Naive thymus-derived CD8-positive, alpha-beta T cell (primary cell): ENCODE results near the gene ANKRD33. TPM values are rescaled to one million over a fixed set of nuclear protein-coding genes. Genes with fewer than 3 reads are reported as not detected.
"Not testable (repeated sequence)": the region's sequence is repeated elsewhere in the genome, so short reads cannot be mapped to it uniquely, and the experiment has no call there.

Experiments
- ATAC-seq, 2 donors: fragments of 150-1000 bp; cut with Tn5 transposase in 1 of 2; sonication (Bioruptor Pico), chemical (Tn5 transposase) in 1 of 2; 1 replicate in 1 of 2; 2 replicates in 1 of 2; pipeline ENCODE4 v1.10.0; 2021; ENCODE audit warnings: mild to moderate bottlenecking in 2 of 2, moderate library complexity in 2 of 2
- POLR2A ChIA-PET: fragments of 350-600 bp; sonication (Branson Sonifier 250); formaldehyde crosslinking; loops from one replicate; lab custom pipeline; 2021; ENCODE audit warnings: antibody characterized with exemption; lab: Charles Lee
- DNase-seq, 10 donors: peaks; one replicate each; pipeline versions ENCODE4 v3.0.0 to v3.0.0-alpha.2; 2020 to 2022
- H3K27ac Mint-ChIP-seq, 10 donors: one replicate each; pipeline ENCODE4 v1.8.0; 2020 to 2022; ENCODE audit warnings: mild to moderate bottlenecking in 10 of 10, mixed read lengths in 10 of 10, moderate library complexity in 4 of 10, inconsistent platforms in 1 of 10
- H3K27me3 Mint-ChIP-seq, 5 donors: one replicate each; pipeline ENCODE4 v1.8.0; 2021 to 2022; ENCODE audit warnings: mixed read lengths in 5 of 5
- H3K36me3 Mint-ChIP-seq, 3 donors: one replicate each; pipeline ENCODE4 v1.8.0; 2020 to 2022; ENCODE audit warnings: mixed read lengths in 3 of 3, mild to moderate bottlenecking in 2 of 3, inconsistent platforms in 1 of 3
- H3K4me1 Mint-ChIP-seq, 4 donors: one replicate each; pipeline ENCODE4 v1.8.0; 2021 to 2022; ENCODE audit warnings: mixed read lengths in 4 of 4
- H3K4me3 Mint-ChIP-seq, 10 donors: one replicate each; pipeline ENCODE4 v1.8.0; 2020 to 2022; ENCODE audit warnings: mild to moderate bottlenecking in 10 of 10, mixed read lengths in 10 of 10, moderate library complexity in 6 of 10, inconsistent platforms in 1 of 10
- H3K9me3 Mint-ChIP-seq, 9 donors: one replicate each; pipeline ENCODE4 v1.8.0; 2020 to 2022; ENCODE audit warnings: mixed read lengths in 9 of 9, mild to moderate bottlenecking in 3 of 9, inconsistent platforms in 1 of 9, moderate library complexity in 1 of 9
- polyA plus RNA-seq, 3 donors: library from polyadenylated mRNA; unstranded; fragments of 300-500 nt; fragmentation: Illumina TruSeq; gene quantifications; one replicate each; pipeline ENCODE4 v1.2.3, GENCODE V29; 2021
- total RNA-seq, 8 experiments: library from RNA in 2 of 8; stranded (reverse) in 2 of 8; gene quantifications; one replicate each; pipeline ENCODE4 v1.2.3 and lab custom pipeline; 2021 to 2026

Gene ANKRD33
- total and polyA plus RNA-seq, 5 experiments from 2014 or later: not detected

DNA sequence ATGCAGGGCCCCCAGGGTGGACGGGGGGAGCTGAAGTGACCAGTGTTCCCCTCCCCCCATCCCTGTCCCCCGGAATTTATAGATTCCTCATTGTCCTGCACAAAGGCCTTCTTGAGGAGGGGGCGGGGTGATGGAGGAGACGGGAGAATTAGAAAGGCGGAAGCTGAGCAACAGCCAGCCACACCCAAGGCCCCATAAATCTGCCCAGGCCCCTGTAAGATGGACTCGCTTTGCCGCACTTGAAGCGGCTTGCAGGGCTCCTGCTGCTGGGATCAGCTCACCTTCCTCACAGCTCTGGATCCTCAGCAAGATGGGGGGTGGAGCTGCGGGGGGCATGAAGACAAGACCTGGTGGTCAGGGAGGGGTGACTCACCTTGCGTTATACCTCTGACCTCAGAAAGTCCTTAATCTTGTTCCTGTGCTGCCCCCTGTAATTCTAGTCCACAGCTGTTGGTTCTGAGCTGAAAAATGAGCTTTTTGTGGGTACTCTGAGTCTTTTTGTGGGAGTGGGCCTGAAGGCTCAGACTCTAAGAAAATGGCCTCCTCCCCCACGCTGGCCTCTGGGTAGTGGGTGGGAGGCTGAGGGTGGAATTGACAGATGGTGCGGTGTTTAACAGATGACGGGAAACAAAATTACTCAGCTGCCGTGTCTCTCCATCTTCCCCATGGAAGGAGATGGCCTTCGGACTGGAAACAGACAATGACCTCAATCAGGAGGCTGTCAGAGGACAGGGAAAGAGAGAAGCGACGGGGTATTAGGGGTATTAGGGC, 15.8 kb upstream of the ANKRD33 start:
- DNase-seq (no peak), ATAC-seq (no peak)
- H3K36me3 Mint-ChIP-seq: no peaks in the 10 kb centered on the region
- H3K9me3 Mint-ChIP-seq: no peaks in the 10 kb centered on the region
- no peak overlapping the region for H3K27ac Mint-ChIP-seq
- peaks cover 14 to 21% (median 20%) of the 10 kb centered on the region in 4 donors for H3K4me1 Mint-ChIP-seq
- H3K4me3 Mint-ChIP-seq: no peak overlapping the region
- POLR2A ChIA-PET: no interaction called here
- peaks cover 19 to 49% (median 29%) of the 10 kb centered on the region in 5 donors for H3K27me3 Mint-ChIP-seq

GRCh38 chr12:51872689-51872981, 15.3 kb upstream of the ANKRD33 start:
- no peak overlapping the region for H3K27ac Mint-ChIP-seq
- peaks cover 14 to 44% (median 23%) of the 10 kb centered on the region in 5 donors for H3K27me3 Mint-ChIP-seq
- H3K36me3 Mint-ChIP-seq: no peaks in the 10 kb centered on the region
- no peak overlapping the region for H3K4me3 Mint-ChIP-seq
- ATAC-seq: no peak
- POLR2A ChIA-PET: no interaction called here
- peaks cover 14 to 21% (median 20%) of the 10 kb centered on the region in 4 donors for H3K4me1 Mint-ChIP-seq
- no peak for DNase-seq
- H3K9me3 Mint-ChIP-seq: no peaks in the 10 kb centered on the region

- Mint-ChIP-seq H3K9me3 (no peaks in the 10 kb centered on the region), H3K27ac (no peak overlapping the region), H3K4me3 (no peak overlapping the region), H3K4me1 (peaks cover 10 to 21% (median 15%) of the 10 kb centered on the region in 4 donors), H3K27me3 (peaks cover 9 to 36% (median 17%) of the 10 kb centered on the region in 5 donors), H3K36me3 (no peaks in the 10 kb centered on the region)
- DNase-seq: no peak
- no peak for ATAC-seq
- POLR2A ChIA-PET: no interaction called here
Observed at GRCh38 chr12:51873251-51873994, 14.5 kb upstream of the ANKRD33 start.

GRCh38 chr12:51874000-51874399, 13.9 kb upstream of the ANKRD33 start:
- POLR2A ChIA-PET: no interaction called here
- ATAC-seq: no peak
- peaks cover 8 to 30% (median 15%) of the 10 kb centered on the region in 5 donors for H3K27me3 Mint-ChIP-seq

GRCh38 chr12:51874486-51874885, 13.4 kb upstream of the ANKRD33 start:
- DNase-seq: no peak
- Mint-ChIP-seq H3K27ac (peak overlapping the region in 2 of 10 donors; percentile 30 to 40), H3K9me3 (no peaks in the 10 kb centered on the region), H3K27me3 (peaks cover 8 to 25% (median 15%) of the 10 kb centered on the region in 5 donors), H3K4me3 (no peak overlapping the region), H3K36me3 (no peaks in the 10 kb centered on the region), H3K4me1 (peaks cover 6 to 12% (median 9%) of the 10 kb centered on the region in 4 donors)
- ATAC-seq: no peak
- POLR2A ChIA-PET: interaction anchor here (0.6 kb wide), 1 partner anchor 12 kb away, joined by 3 read pairs; no protein-coding TSS in a partner anchor

More at GRCh38 chr12:51874000-51874399, 13.9 kb upstream of the ANKRD33 start:
- DNase-seq: no peak
- peaks cover 6 to 15% (median 9%) of the 10 kb centered on the region in 4 donors for H3K4me1 Mint-ChIP-seq
- H3K4me3 Mint-ChIP-seq: no peak overlapping the region
- H3K27ac Mint-ChIP-seq: peak overlapping the region in 1 of 10 donors; percentile 78
- no peaks in the 10 kb centered on the region for H3K36me3 Mint-ChIP-seq
- H3K9me3 Mint-ChIP-seq: no peaks in the 10 kb centered on the region

DNA sequence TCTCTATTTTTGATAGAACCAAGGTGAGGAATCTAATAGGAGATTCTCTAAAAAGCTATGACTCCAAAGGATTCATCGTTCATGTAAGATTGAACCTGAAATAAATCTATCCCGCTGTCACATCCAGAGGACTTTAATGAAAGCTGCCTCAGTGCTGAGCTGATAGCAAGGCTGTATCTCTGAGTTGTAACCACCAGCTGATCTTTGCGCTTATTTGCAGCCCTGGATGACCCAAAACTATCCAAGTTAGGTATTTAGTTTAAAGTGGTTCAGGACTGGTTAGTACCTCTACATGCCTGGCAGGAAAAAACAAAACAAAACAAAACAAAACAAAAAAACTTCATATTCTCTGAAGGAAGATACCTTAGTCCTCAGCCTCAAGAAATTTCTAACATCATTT, 8.8 kb upstream of the ANKRD33 start:
- DNase-seq: no peak
- Mint-ChIP-seq H3K27me3 (peaks cover 0 to 7% (median 0%) of the 10 kb centered on the region in 5 donors), H3K36me3 (peaks cover 0 to 2% (median 0%) of the 10 kb centered on the region in 3 donors), H3K4me3 (no peak overlapping the region), H3K4me1 (peaks cover 0 to 3% (median 0%) of the 10 kb centered on the region in 4 donors), H3K27ac (no peak overlapping the region), H3K9me3 (no peaks in the 10 kb centered on the region)
- no peak for ATAC-seq
- POLR2A ChIA-PET: interaction anchor here (0.8 kb wide), 1 partner anchor 55 kb away, joined by 3 read pairs; no protein-coding TSS in a partner anchor

DNA sequence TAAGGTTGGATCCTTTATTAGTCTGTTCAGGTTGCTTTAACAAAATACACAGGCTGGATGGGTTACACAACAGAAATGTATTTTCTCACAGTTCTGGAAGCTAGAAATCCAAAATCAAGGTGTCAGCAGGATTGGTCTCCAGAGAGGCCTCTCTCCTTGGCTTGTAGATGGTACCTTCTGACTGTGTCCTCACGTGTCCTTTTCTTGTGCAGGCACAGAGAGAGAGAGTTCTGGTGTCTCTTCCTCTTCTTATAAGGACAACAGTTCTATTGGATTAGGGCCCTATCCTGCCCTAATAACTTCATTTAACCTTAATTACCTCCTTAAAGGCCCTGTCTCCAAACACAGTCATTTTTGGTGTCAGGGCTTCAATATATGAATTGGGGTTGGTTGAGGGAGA, 4.6 kb upstream of the ANKRD33 start:
- Mint-ChIP-seq H3K36me3 (peaks cover 0 to 2% (median 0%) of the 10 kb centered on the region in 3 donors), H3K9me3 (peaks cover 0 to 5% (median 0%) of the 10 kb centered on the region in 9 donors), H3K27me3 (peaks cover 0 to 3% (median 0%) of the 10 kb centered on the region in 5 donors), H3K4me1 (peaks cover 7 to 19% (median 15%) of the 10 kb centered on the region in 4 donors), H3K4me3 (no peak overlapping the region), H3K27ac (no peak overlapping the region)
- POLR2A ChIA-PET: no interaction called here
- ATAC-seq (no peak), DNase-seq (no peak)

- POLR2A ChIA-PET: no interaction called here
- Mint-ChIP-seq H3K27me3 (peaks cover 0 to 3% (median 0%) of the 10 kb centered on the region in 5 donors), H3K9me3 (peaks cover 0 to 5% (median 0%) of the 10 kb centered on the region in 9 donors), H3K36me3 (peaks cover 0 to 2% (median 0%) of the 10 kb centered on the region in 3 donors), H3K27ac (peak overlapping the region in 8 of 10 donors; percentile 0 to 96 (median 55)), H3K4me3 (no peak overlapping the region), H3K4me1 (peaks cover 7 to 19% (median 15%) of the 10 kb centered on the region in 4 donors)
- no peak for ATAC-seq
- DNase-seq: no peak
Observed at GRCh38 chr12:51883998-51884675, 3.8 kb upstream of the ANKRD33 start.

GRCh38 chr12:51884676-51885229, 3.1 kb upstream of the ANKRD33 start:
- Mint-ChIP-seq H3K4me1 (peaks cover 7 to 19% (median 15%) of the 10 kb centered on the region in 4 donors), H3K27me3 (peaks cover 0 to 3% (median 0%) of the 10 kb centered on the region in 5 donors), H3K9me3 (peaks cover 0 to 5% (median 0%) of the 10 kb centered on the region in 9 donors), H3K36me3 (peaks cover 0 to 2% (median 0%) of the 10 kb centered on the region in 3 donors), H3K4me3 (peak overlapping the region in 1 of 10 donors; percentile 43), H3K27ac (peak overlapping the region in 9 of 10 donors; percentile 12 to 96 (median 86))
- POLR2A ChIA-PET: no interaction called here
- ATAC-seq (no peak), DNase-seq (no peak)

GRCh38 chr12:51885294-51886020, 2.4 kb upstream of the ANKRD33 start:
- not testable (repeated sequence) for DNase-seq, H3K9me3 Mint-ChIP-seq, H3K36me3 Mint-ChIP-seq, ATAC-seq, H3K27me3 Mint-ChIP-seq
- H3K27ac Mint-ChIP-seq: peak overlapping the region; percentile 83 to 98 (median 96)
- H3K4me3 Mint-ChIP-seq: peak overlapping the region; percentile 54 to 77 (median 66)
- H3K4me1 Mint-ChIP-seq: peaks cover 7 to 19% (median 15%) of the 10 kb centered on the region in 4 donors
- POLR2A ChIA-PET: interaction anchor here (0.6 to 2.2 kb wide), 5 partner anchors 11 to 667 kb away, joined by 3 to 17 read pairs (median 3); partner anchors contain the start of gene POU6F1

DNA sequence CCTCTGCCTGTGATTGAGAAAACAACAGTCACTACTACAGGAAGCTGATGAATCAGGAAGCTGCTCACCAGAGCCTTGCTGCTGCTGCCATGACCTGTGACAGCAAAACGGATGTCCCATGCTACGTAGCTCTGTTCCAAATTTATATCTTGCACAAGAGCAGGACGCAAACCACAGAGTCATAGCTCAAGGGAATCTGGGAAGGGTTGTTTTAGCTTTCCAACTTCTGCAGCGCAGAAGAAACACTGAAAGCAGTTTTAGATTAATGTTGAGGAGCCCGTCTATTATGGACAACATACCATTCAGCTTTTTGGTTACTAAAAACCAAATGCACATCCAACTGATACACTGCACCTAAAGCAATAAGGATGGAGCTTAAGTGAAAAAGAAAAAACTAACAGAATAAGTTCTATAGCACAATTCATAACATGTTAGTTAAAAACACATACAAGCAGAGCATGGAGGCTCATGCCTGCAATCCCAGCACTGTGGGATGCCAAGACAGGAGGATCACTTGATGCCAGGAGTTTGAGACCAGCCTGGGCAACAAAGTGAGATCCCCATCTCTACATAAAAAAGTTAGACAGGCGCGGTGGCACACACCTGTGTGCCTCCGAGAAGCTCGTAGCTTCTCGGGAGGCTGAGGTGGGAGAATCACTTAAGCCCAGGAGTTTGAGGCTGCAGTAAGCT, 1.7 kb upstream of the ANKRD33 start:
- DNase-seq (peak in 9 of 10 donors; percentile 27 to 73 (median 44)), ATAC-seq (peak; percentile 99)
- peak overlapping the region; percentile 54 to 77 (median 66) for H3K4me3 Mint-ChIP-seq
- H3K9me3 Mint-ChIP-seq: peaks cover 0 to 5% (median 0%) of the 10 kb centered on the region in 9 donors
- H3K4me1 Mint-ChIP-seq: peaks cover 7 to 19% (median 15%) of the 10 kb centered on the region in 4 donors
- H3K27ac Mint-ChIP-seq: peak overlapping the region; percentile 83 to 98 (median 96)
- POLR2A ChIA-PET: interaction anchor here (0.5 to 2.2 kb wide), 6 partner anchors 11 to 668 kb away, joined by 3 to 17 read pairs (median 4); partner anchors contain the start of gene POU6F1
- H3K36me3 Mint-ChIP-seq: peaks cover 0 to 2% (median 0%) of the 10 kb centered on the region in 3 donors
- peaks cover 0 to 3% (median 0%) of the 10 kb centered on the region in 5 donors for H3K27me3 Mint-ChIP-seq
